GM18505 (cell line): ENCODE results near the gene OXA1L.
"Not testable (repeated sequence)": the region's sequence is repeated elsewhere in the genome, so short reads cannot be mapped to it uniquely, and the experiment has no call there.

Experiments used
- ATAC-seq: cut with Tn5 transposase; IDR thresholded peaks from one replicate; pipeline ENCODE4 v1.9.1; 2021; ENCODE audit not compliant: unreplicated experiment
- POLR2A ChIP-seq: IDR thresholded peaks from 4 replicates; pipeline ENCODE4 v1.6.1; 2011; ENCODE audit warnings: borderline replicate concordance; ENCODE audit not compliant: insufficient read depth, insufficient read length; ENCODE audit errors: extremely low read depth

OXA1L gene

GRCh38 chr14:22748631-22749068, 17.8 kb upstream of the OXA1L start:
- ATAC-seq, result no peak
- TF ChIP-seq POLR2A, result no peak

- no peak for ATAC-seq
- TF ChIP-seq POLR2A, result no peak
Observed at GRCh38 chr14:22752422-22752821, 14.1 kb upstream of the OXA1L start.

- no peak for ATAC-seq
- TF ChIP-seq POLR2A, result no peak
Observed at GRCh38 chr14:22753586-22753985, 12.9 kb upstream of the OXA1L start.

DNA sequence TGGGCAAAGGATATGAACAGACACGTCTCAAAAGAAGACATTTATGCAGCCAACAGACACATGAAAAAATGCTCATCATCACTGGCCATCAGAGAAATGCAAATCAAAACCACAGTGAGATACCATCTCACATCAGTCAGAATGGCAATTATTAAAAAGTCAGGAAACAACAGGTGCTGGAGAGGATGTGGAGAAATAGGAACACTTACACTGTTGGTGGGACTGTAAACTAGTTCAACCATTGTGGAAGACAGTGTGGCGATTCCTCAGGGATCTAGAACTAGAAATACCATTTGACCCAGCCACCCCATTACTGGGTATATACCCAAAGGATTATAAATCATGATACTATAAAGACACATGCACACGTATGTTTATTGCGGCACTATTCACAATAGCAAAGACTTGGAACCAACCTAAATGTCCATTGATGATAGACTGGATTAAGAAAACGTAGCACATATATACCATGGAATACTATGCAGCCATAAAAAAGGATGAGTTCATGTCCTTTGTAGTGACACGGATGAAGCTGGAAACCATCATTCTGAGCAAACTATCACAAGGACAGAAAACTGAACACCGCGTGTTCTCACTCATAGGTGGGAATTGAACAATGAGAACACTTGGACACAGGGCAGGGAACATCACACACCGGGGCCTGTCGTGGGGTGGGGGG, 8.4 kb upstream of the OXA1L start:
- not testable (repeated sequence) for ATAC-seq

DNA sequence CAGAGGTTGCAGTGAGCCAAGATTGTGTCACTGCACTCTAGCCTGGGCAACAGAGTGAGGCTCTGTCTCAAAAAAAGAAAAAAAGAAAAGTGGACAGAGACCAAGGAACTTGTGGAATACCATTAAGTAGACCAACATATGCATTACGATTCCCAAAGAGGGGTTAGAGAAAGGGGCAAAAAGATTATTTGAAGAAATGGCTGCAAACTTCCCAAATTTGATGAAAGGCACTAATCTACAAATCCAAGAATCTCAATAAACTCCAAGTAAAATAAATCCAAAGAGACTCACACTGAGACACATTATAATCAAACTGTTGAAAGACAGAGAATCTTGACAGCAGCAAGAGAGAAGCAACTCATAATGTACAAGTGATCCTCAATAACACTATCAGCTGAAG, 4.8 kb upstream of the OXA1L start:
- TF ChIP-seq POLR2A, result no peak
- no peak for ATAC-seq

DNA sequence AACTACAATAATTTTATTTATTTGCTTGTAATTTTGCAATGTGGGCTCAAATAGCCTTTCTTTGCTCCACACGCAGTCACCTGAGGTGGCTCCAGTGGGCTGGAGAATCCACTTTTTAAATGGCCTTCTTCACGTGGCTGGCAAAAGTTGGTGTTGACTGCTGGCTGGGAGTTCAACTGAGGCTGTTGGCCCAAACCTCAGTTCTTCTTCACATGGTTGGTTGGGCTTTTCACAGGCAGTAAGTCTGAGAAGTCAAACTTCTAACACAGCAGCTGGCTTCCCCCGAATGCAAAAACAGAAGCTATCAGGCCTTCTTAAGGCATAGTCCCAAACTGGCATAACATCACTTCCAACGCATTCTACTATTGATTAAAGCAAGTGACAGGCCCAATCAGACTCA, 2.1 kb upstream of the OXA1L start:
- no peak for TF ChIP-seq POLR2A
- no peak for ATAC-seq

DNA sequence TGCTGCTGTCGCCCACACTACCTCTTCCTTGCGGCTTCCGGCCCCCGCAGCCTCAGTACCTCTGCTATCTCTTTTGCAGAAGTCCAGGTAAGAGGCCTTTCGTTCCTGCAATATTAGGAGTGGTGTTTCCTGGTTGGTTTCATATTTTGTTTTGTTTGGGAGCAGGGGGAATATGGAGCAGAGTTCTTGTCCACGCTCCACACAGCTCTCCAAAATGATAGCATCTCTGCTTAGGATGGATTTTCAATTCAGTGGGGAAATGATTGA, 768 bp downstream of the OXA1L start:
- ATAC-seq, result peak; percentile 24
- no peak for TF ChIP-seq POLR2A

DNA sequence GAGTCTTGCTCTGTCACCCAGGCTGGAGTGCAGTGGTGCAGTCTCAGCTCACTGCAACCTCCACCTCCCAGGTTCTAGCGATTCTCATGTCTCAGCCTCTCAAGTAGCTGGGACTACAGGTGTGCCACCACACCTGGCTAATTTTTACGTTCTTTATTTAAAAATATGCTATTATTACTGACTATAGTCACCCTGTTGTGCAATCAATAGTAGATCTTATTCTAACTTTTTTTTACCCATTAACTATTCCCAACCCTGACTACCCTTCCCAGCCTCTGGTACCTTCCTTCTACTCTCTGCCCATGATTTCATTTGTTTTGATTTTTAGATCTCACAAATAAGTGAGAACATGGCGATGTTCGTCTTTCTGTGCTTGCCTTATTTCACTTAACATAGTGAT, 2.5 kb downstream of the OXA1L start:
- no peak for ATAC-seq
- TF ChIP-seq POLR2A, result no peak

GRCh38 chr14:22769369-22769768, 2.9 kb downstream of the OXA1L start:
- no peak for TF ChIP-seq POLR2A
- no peak for ATAC-seq

GRCh38 chr14:22770481-22771187, 4.1 kb downstream of the OXA1L start:
- ATAC-seq, result no peak
- no peak for TF ChIP-seq POLR2A

DNA sequence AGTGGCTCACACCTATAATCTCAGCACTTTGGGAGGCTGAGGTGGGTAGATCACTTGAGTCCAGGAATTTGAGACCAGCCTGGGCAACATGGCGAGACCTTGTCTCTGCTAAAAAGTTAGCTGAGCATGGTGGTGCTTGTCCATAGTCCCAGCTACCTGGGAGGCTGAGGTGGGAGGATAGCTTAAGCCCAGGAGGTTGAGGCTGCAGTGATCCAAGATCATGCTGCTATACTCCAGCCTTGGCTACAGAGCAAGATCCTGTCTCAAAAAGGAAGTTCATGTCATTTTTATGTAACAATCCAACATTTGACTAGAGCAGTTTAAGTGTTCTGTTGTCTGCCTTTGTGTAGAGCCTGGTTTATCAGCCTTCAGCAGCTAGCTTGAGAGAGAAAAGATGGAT, 6.2 kb downstream of the OXA1L start:
- no peak for ATAC-seq

DNA sequence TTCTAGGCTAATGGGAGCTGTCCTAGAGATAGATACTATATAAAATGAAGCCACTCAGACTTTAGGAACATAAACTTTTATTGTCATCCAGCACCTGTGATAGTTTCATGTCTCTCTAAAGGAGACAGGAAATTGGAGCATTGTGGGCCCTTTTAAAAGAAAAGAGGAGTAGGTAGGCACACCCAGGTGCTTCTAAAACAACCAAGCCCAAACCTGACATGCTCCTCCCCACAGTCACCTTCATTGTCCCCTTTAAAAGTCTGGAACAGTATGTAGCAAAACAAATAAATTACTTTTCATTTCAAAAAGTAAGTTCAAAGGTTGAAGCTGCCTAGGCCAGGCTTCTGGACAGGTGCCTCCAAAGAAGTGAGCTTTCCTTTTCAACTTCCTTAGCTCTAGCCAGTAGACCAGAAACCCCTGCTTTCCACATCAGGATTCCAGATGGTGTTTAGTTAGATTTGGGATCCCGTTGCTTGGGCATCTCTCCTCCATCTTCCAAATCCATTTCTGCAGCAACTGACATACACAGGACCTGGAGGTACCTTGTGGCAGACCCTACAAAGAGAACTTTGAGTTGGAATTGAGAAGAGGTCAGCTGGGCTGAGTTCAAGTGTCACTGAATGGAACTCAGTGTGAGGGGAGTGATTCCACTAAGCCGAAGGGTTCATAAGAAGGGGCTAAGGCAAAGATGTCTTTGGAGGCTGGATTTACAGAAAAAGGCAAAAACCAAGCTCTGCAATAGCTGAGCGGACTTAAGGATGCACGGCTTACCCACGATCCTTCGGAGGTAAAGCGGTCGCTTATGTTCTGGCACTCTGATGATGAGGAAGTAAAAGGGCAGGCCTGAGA, 6.9 kb downstream of the OXA1L start:
- no peak for TF ChIP-seq POLR2A
- ATAC-seq, result no peak

More for the DNA sequence above, 6.2 kb downstream of the OXA1L start:
- no peak for TF ChIP-seq POLR2A

DNA sequence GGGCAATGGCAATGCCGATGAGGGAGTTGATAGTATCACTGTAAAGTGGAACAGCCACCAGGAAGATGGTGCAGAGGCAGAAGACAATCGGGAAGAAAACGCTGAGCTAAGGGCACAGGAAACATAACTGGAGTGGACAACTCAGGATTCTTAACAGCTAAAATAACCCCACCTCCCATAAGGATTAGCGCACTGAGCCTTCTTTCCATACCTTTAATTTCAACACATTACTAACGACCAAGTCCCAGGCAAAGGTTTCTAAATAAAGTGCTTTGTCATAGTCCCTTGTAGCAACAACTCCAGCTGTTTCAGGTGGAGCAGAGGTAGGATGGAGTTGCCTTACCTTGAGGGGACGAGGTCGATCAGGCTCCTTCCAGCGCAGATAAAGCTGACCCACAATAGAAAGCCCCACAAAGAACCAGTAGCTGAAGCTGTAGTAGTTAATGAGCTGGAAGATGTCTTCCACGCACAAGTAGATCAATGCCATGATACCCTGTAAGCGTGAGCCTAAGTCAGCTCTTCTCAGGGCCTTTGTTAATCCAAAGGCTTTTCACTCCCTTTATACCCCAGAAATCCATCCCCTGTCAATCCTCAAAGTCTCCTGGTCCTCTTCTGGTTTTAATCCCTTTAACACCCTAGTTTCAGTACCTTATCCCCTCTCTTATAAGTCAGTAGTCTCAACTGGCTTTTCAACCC, 7.7 kb downstream of the OXA1L start:
- no peak for TF ChIP-seq POLR2A
- ATAC-seq, result no peak
